Cardiac muscle cell (in vitro differentiated cells and primary cell): ENCODE results near the gene PRKACB. TPM values are rescaled to one million over a fixed set of nuclear protein-coding genes. Genes with fewer than 3 reads are reported as not detected.

Experiments used
- DNase-seq, 2 donors: peaks; one replicate each; pipeline versions ENCODE4 v3.0.0 to v3.0.0-alpha.2; 2010 to 2017; ENCODE audit warnings: low read depth in 1 of 2, low spot score in 1 of 2
- H3K27ac ChIP-seq: fragments of 200-600 bp; sonication (generic); 2 replicates; pipeline ENCODE4 v1.5.1; 2016
- H3K27me3 ChIP-seq: fragments of 200-600 bp; sonication (generic); 2 replicates; pipeline ENCODE4 v1.6.0; 2016; ENCODE audit warnings: control low read depth
- H3K36me3 ChIP-seq: fragments of 200-600 bp; sonication (generic); 2 replicates; pipeline ENCODE4 v1.5.1; 2016; ENCODE audit warnings: control low read depth
- H3K4me1 ChIP-seq: fragments of 200-600 bp; sonication (generic); 2 replicates; pipeline ENCODE4 v1.8.1; 2017; ENCODE audit warnings: low read depth, mild to moderate bottlenecking, mixed run types
- H3K4me3 ChIP-seq: fragments of 200-600 bp; sonication (generic); 2 replicates; pipeline ENCODE4 v1.5.1; 2016; ENCODE audit warnings: mild to moderate bottlenecking
- H3K9me3 ChIP-seq: fragments of 200-600 bp; sonication (generic); 2 replicates; pipeline ENCODE4 v1.5.1; 2017; ENCODE audit warnings: low read depth, mild to moderate bottlenecking, control low read depth
- CTCF ChIP-seq: IDR thresholded peaks from 2 replicates; pipeline ENCODE4 v1.5.1; 2012; ENCODE audit warnings: low read depth, mild to moderate bottlenecking, low read length
- polyA plus RNA-seq: library from polyadenylated mRNA; unstranded; fragments of >200 nt; fragmentation: Nextera tagmentation; extraction: Ambion mirVana; gene quantifications from 2 replicates; pipeline ENCODE4 v1.2.1, GENCODE V29; 2016
- total RNA-seq: library from RNA; depleted of rRNA; stranded (reverse); fragments of >200 nt; gene quantifications from 2 replicates; pipeline ENCODE4 v1.2.3, GENCODE V29; 2016

Gene PRKACB
- total and polyA plus RNA-seq, 2 experiments from 2014 or later: 21.2 to 27.1 TPM

GRCh38 chr1:84145068-84145467 lies 997 bp downstream of the PRKACB start:
- no peak for TF ChIP-seq CTCF
- Histone ChIP-seq H3K27ac (no peak overlapping the region), H3K27me3 (no peaks in the 10 kb centered on the region), H3K4me1 (no peaks in the 10 kb centered on the region), H3K4me3 (no peak overlapping the region), H3K36me3 (no peaks in the 10 kb centered on the region), H3K9me3 (no peaks in the 10 kb centered on the region)
- DNase-seq: no peak

- peak in 1 of 2 donors; percentile 55 for DNase-seq
- Histone ChIP-seq H3K9me3 (no peaks in the 10 kb centered on the region), H3K27me3 (no peaks in the 10 kb centered on the region), H3K4me3 (no peak overlapping the region), H3K27ac (no peak overlapping the region), H3K4me1 (no peaks in the 10 kb centered on the region), H3K36me3 (no peaks in the 10 kb centered on the region)
- no peak for TF ChIP-seq CTCF
These were observed 2.5 kb downstream of the PRKACB start for GRCh38 chr1:84146411-84147032.

- Histone ChIP-seq H3K27me3 (no peaks in the 10 kb centered on the region), H3K36me3 (no peaks in the 10 kb centered on the region)
These were observed 4.7 kb downstream of the PRKACB start for GRCh38 chr1:84148758-84149157.

GRCh38 chr1:84152649-84153056 lies 8.6 kb downstream of the PRKACB start:
- H3K36me3 ChIP-seq: no peaks in the 10 kb centered on the region
- H3K9me3 ChIP-seq: no peaks in the 10 kb centered on the region
- H3K4me1 ChIP-seq: no peaks in the 10 kb centered on the region
- no peak overlapping the region for H3K4me3 ChIP-seq
- peak in 1 of 2 donors; percentile 34 for DNase-seq
- H3K27me3 ChIP-seq: no peaks in the 10 kb centered on the region
- no peak overlapping the region for H3K27ac ChIP-seq
- no peak for TF ChIP-seq CTCF

More at GRCh38 chr1:84148758-84149157, 4.7 kb downstream of the PRKACB start:
- H3K4me3 ChIP-seq: no peak overlapping the region
- no peak for TF ChIP-seq CTCF
- H3K27ac ChIP-seq: no peak overlapping the region
- no peaks in the 10 kb centered on the region for H3K4me1 ChIP-seq
- DNase-seq: no peak
- no peaks in the 10 kb centered on the region for H3K9me3 ChIP-seq

GRCh38 chr1:84155517-84155916 lies 11.4 kb downstream of the PRKACB start:
- Histone ChIP-seq H3K27ac (no peak overlapping the region), H3K27me3 (no peaks in the 10 kb centered on the region), H3K36me3 (no peaks in the 10 kb centered on the region), H3K9me3 (no peaks in the 10 kb centered on the region), H3K4me1 (no peaks in the 10 kb centered on the region), H3K4me3 (no peak overlapping the region)
- DNase-seq: no peak
- TF ChIP-seq CTCF: no peak
